Keratinocyte (primary cell): ENCODE results near the gene PFDN5.

Experiments
- EZH2 ChIP-seq: IDR thresholded peaks from one replicate; pipeline ENCODE4 v1.6.1; 2012; ENCODE audit warnings: inconsistent platforms, mild to moderate bottlenecking, low read length, moderate library complexity
- TF ChIP-seq, protein P1 (sequence below), 3 experiments: IDR thresholded peaks in 1 of 3; conservative IDR thresholded peaks in 1 of 3; optimal IDR thresholded peaks in 1 of 3; 2 replicates in 2 of 3; 3 replicates in 1 of 3; pipeline versions ENCODE3 to v1.5.1; 2011; ENCODE audit warnings: low read length in 3 of 3, mild to moderate bottlenecking in 3 of 3, moderate library complexity in 2 of 3, control low read depth in 1 of 3, inconsistent platforms in 1 of 3; ENCODE audit not compliant: insufficient read depth in 2 of 3; ENCODE audit errors: extremely low read depth in 1 of 3

DNA sequence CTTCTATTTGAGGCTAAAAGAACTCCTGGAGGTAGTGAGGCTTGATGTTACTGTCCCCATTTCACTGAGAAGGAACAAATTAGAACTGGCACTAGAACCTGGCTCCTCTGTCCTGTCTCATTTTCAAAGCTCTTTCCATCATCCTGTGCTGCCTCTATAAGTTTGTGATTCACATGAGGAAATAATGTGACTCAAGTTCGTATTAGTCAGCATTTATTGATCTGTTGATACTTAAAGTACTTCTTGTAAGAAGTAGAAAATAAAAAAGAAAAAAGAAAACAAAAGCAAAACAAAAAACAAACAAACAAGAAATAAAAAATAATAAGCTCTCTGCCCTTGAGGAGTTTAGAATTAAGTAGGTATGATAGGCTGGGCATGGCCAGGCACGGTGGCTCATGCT lies 29.6 kb upstream of the PFDN5 start:
- TF ChIP-seq, protein P1, sequence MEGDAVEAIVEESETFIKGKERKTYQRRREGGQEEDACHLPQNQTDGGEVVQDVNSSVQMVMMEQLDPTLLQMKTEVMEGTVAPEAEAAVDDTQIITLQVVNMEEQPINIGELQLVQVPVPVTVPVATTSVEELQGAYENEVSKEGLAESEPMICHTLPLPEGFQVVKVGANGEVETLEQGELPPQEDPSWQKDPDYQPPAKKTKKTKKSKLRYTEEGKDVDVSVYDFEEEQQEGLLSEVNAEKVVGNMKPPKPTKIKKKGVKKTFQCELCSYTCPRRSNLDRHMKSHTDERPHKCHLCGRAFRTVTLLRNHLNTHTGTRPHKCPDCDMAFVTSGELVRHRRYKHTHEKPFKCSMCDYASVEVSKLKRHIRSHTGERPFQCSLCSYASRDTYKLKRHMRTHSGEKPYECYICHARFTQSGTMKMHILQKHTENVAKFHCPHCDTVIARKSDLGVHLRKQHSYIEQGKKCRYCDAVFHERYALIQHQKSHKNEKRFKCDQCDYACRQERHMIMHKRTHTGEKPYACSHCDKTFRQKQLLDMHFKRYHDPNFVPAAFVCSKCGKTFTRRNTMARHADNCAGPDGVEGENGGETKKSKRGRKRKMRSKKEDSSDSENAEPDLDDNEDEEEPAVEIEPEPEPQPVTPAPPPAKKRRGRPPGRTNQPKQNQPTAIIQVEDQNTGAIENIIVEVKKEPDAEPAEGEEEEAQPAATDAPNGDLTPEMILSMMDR (optimal IDR thresholded peaks at IDR 0.05 in 1 of 3, IDR thresholded peaks at IDR 0.05 in 1 of 3, conservative IDR thresholded peaks at IDR 0.05 in 1 of 3; ENCODE audit: extremely low read depth in 1 of 3, insufficient read depth in 2 of 3, low read length in 3 of 3): no peak
- no peak for TF ChIP-seq EZH2
